Fibroblast of peridontal ligament (primary cell): ENCODE measurements around the gene UNC119.
"Not testable (repeated sequence)": the region's sequence is repeated elsewhere in the genome, so short reads cannot be mapped to it uniquely, and the experiment has no call there.

Source experiments
- DNase-seq: peaks from one replicate; pipeline ENCODE4 v3.0.0-alpha.2; 2010; ENCODE audit errors: extremely low read depth

The UNC119 gene

GRCh38 chr17:28522281-28522680 lies 30.1 kb downstream of the UNC119 start:
- DNase-seq = not testable (repeated sequence)

GRCh38 chr17:28521311-28522085 lies 30.9 kb downstream of the UNC119 start:
- no peak for DNase-seq

- DNase-seq = no peak
Observed at GRCh38 chr17:28520687-28521086, 31.7 kb downstream of the UNC119 start.

- no peak for DNase-seq
Observed at GRCh38 chr17:28519236-28519635, 33.2 kb downstream of the UNC119 start.

GRCh38 chr17:28518578-28518977 lies 33.8 kb downstream of the UNC119 start:
- no peak for DNase-seq

- no peak for DNase-seq
Observed at GRCh38 chr17:28518132-28518531, 34.3 kb downstream of the UNC119 start.

GRCh38 chr17:28515518-28515917 lies 36.9 kb downstream of the UNC119 start:
- no peak for DNase-seq

- no peak for DNase-seq
Observed at GRCh38 chr17:28514561-28515002, 37.8 kb downstream of the UNC119 start.

- DNase-seq = no peak
Observed at GRCh38 chr17:28513476-28513875, 38.9 kb downstream of the UNC119 start.

- DNase-seq = no peak
Observed at GRCh38 chr17:28511858-28512461, 40.5 kb downstream of the UNC119 start.

GRCh38 chr17:28509789-28510188 lies 42.6 kb downstream of the UNC119 start:
- DNase-seq = no peak

GRCh38 chr17:28508211-28508724 lies 44.2 kb downstream of the UNC119 start:
- DNase-seq = no peak

GRCh38 chr17:28507567-28508203 lies 44.7 kb downstream of the UNC119 start:
- DNase-seq = no peak

GRCh38 chr17:28506763-28507487 lies 45.5 kb downstream of the UNC119 start:
- DNase-seq = no peak

GRCh38 chr17:28505986-28506665 lies 46.3 kb downstream of the UNC119 start, which contains the start of gene FOXN1:
Gene FOXN1 (plus strand): TSS chr17:28506348. CDS start chr17:28523970, 17,622 bp downstream.
- DNase-seq = no peak

- DNase-seq = no peak
Observed at GRCh38 chr17:28503420-28503819, 49.0 kb downstream of the UNC119 start.

- DNase-seq = no peak
Observed at GRCh38 chr17:28501421-28502284, 50.8 kb downstream of the UNC119 start.

- no peak for DNase-seq
Observed at GRCh38 chr17:28500712-28501379, 51.6 kb downstream of the UNC119 start.

- no peak for DNase-seq
Observed at GRCh38 chr17:28499684-28500357, 52.6 kb downstream of the UNC119 start.
